Measurements from ENCODE around the gene RAX.

RAX gene

GRCh38 chr18:59293317-59293716 is 20.1 kb upstream of the RAX start:
- Histone ChIP-seq H3K36me3 (ENCODE audit: control insufficient read depth in 2 of 2, insufficient read depth in 1 of 2, low read length in 2 of 2) (no peaks in the 10 kb centered on the region; a peak in 1 of 3 replicates), H3K4me3 (ENCODE audit: low read depth, low read length) (no peak overlapping the region), H3K27ac (ENCODE audit: extremely low read depth, low read depth, low read length) (no peak overlapping the region), H3K9me3 (ENCODE audit: control insufficient read depth, insufficient read depth, low read depth, low read length) (no peaks in the 10 kb centered on the region), H3K4me1 (ENCODE audit: control insufficient read depth, insufficient read depth, low read length) (no peaks in the 10 kb centered on the region)
- ChIA-PET CTCF (interaction anchor here (1.0 to 2.5 kb wide), 3 partner anchors 15 to 109 kb away, joined by 4 to 14 read pairs (median 7); partner anchors contain the start of gene RAX), POLR2A (interaction anchor here (1.0 kb wide), 1 partner anchor 66 kb away, joined by 5 read pairs; the partner anchor contains the start of gene LMAN1)
- TF ChIP-seq ZSCAN16 (tag by site-specific recombination; IDR thresholded peaks at IDR 0.05) (no peak), CTCF (tag by site-specific recombination; IDR thresholded peaks at IDR 0.05) (no peak), MYNN (tag by site-specific recombination; IDR thresholded peaks at IDR 0.05; ENCODE audit: borderline replicate concordance) (no peak), ZNF280D (tag by site-specific recombination; IDR thresholded peaks at IDR 0.05) (no peak), ZNF266 (tag by site-specific recombination; IDR thresholded peaks at IDR 0.05; ENCODE audit: low read depth) (no peak), KLF9 (tag by site-specific recombination; IDR thresholded peaks at IDR 0.05; ENCODE audit: low read depth) (no peak), TCF7L2 (IDR thresholded peaks at IDR 0.05; ENCODE audit: borderline replicate concordance, low read depth, low read length) (no peak), ZNF621 (tag by site-specific recombination; IDR thresholded peaks at IDR 0.05) (no peak), ELK4 (IDR thresholded peaks at IDR 0.05; ENCODE audit: borderline replicate concordance, low read depth, low read length) (no peak), ZNF488 (tag by site-specific recombination; IDR thresholded peaks at IDR 0.05) (no peak), ZNF610 (tag by site-specific recombination; IDR thresholded peaks at IDR 0.05; ENCODE audit: borderline replicate concordance) (no peak), ZNF416 (tag by site-specific recombination; IDR thresholded peaks at IDR 0.05) (no peak), PATZ1 (tag by site-specific recombination; IDR thresholded peaks at IDR 0.05) (no peak), ZNF692 (tag by site-specific recombination; IDR thresholded peaks at IDR 0.05) (no peak), ZNF423 (tag by site-specific recombination; IDR thresholded peaks at IDR 0.05) (no peak), ZNF324 (tag by site-specific recombination; IDR thresholded peaks at IDR 0.05) (no peak), ZNF138 (tag by site-specific recombination; IDR thresholded peaks at IDR 0.05; ENCODE audit: borderline replicate concordance) (no peak), ZNF530 (tag by site-specific recombination; IDR thresholded peaks at IDR 0.05; ENCODE audit: low read depth) (no peak), REPIN1 (tag by site-specific recombination; IDR thresholded peaks at IDR 0.05; ENCODE audit: low read depth) (no peak), ZNF623 (tag by site-specific recombination; IDR thresholded peaks at IDR 0.05) (no peak)

Measured in HEK293 (cell line).